Right lobe of liver (tissue), 4 donors: Measurements from ENCODE around the gene ZMPSTE24.

Source experiments
- CTCF ChIP-seq, 4 donors: fragments of 200-600 bp in 3 of 4; fragments of 450-650 bp in 1 of 4; IDR thresholded peaks; one replicate each; pipeline versions ENCODE4 v1.5.1 to v1.8.0; 2016 to 2022; ENCODE audit warnings: antibody characterized with exemption in 4 of 4, mild to moderate bottlenecking in 2 of 4
- POLR2A ChIP-seq: fragments of 450-650 bp; IDR thresholded peaks from one replicate; pipeline ENCODE4 v1.6.1; 2017; ENCODE audit warnings: antibody characterized with exemption, mild to moderate bottlenecking
- donor health status: DM: no; HTN: no; CAD: no.
- donor health status: DM: no; HTN: no; CAD: no.
- donor health status: DM: no; HTN: yes; CAD: no.

- no peak for TF ChIP-seq POLR2A
- no peak for TF ChIP-seq CTCF (IDR thresholded peaks at IDR 0.05)
Observed at GRCh38 chr1:40245686-40246085, 12.3 kb upstream of the ZMPSTE24 start.
